ENCODE results near the gene MAP6.

MAP6 gene

GRCh38 chr11:75659836-75660235, 9.0 kb downstream of the MAP6 start:
- H3K4me3 ChIP-seq (ENCODE audit: severe bottlenecking) = no peak overlapping the region
- no peak overlapping the region for H3K27ac ChIP-seq (ENCODE audit: poor library complexity, severe bottlenecking)
- ATAC-seq (ENCODE audit: low read depth) (no peak), DNase-seq (ENCODE audit: low spot score) (no peak)
- H3K36me3 ChIP-seq (ENCODE audit: low read depth) = no peaks in the 10 kb centered on the region
- no peaks in the 10 kb centered on the region for H3K27me3 ChIP-seq (ENCODE audit: insufficient read depth, poor library complexity, severe bottlenecking)
- H3K4me1 ChIP-seq (ENCODE audit: insufficient read depth, poor library complexity, severe bottlenecking) = peaks cover 6% of the 10 kb centered on the region
- no peaks in the 10 kb centered on the region for H3K9me3 ChIP-seq (ENCODE audit: severe bottlenecking)
- TF ChIP-seq CTCF (IDR thresholded peaks at IDR 0.05; ENCODE audit: poor library complexity, severe bottlenecking) = no peak

GRCh38 chr11:75656044-75656727, 12.7 kb downstream of the MAP6 start:
- Histone ChIP-seq H3K36me3 (ENCODE audit: low read depth) (no peaks in the 10 kb centered on the region), H3K9me3 (ENCODE audit: severe bottlenecking) (no peaks in the 10 kb centered on the region), H3K27ac (ENCODE audit: poor library complexity, severe bottlenecking) (peak overlapping the region; percentile 85), H3K4me3 (ENCODE audit: severe bottlenecking) (no peak overlapping the region), H3K27me3 (ENCODE audit: insufficient read depth, poor library complexity, severe bottlenecking) (no peaks in the 10 kb centered on the region), H3K4me1 (ENCODE audit: insufficient read depth, poor library complexity, severe bottlenecking) (peaks cover 20% of the 10 kb centered on the region)
- no peak for DNase-seq (ENCODE audit: low spot score)
- TF ChIP-seq CTCF (IDR thresholded peaks at IDR 0.05; ENCODE audit: poor library complexity, severe bottlenecking) = no peak
- ATAC-seq (ENCODE audit: low read depth) = peak; percentile 46; the same call in 2 of the 3 replicates

GRCh38 chr11:75655605-75656004, 13.2 kb downstream of the MAP6 start:
- peak overlapping the region; percentile 85 for H3K27ac ChIP-seq (ENCODE audit: poor library complexity, severe bottlenecking)
- no peak for TF ChIP-seq CTCF (IDR thresholded peaks at IDR 0.05; ENCODE audit: poor library complexity, severe bottlenecking)
- no peaks in the 10 kb centered on the region for H3K9me3 ChIP-seq (ENCODE audit: severe bottlenecking)
- no peaks in the 10 kb centered on the region for H3K27me3 ChIP-seq (ENCODE audit: insufficient read depth, poor library complexity, severe bottlenecking)
- H3K36me3 ChIP-seq (ENCODE audit: low read depth) = no peaks in the 10 kb centered on the region
- DNase-seq (ENCODE audit: low spot score) = no peak
- no peak overlapping the region for H3K4me3 ChIP-seq (ENCODE audit: severe bottlenecking)
- ATAC-seq (ENCODE audit: low read depth) = no peak
- peaks cover 20% of the 10 kb centered on the region for H3K4me1 ChIP-seq (ENCODE audit: insufficient read depth, poor library complexity, severe bottlenecking)

GRCh38 chr11:75654314-75654713, 14.5 kb downstream of the MAP6 start:
- peak; percentile 95 for ATAC-seq (ENCODE audit: low read depth)
- peak overlapping the region; percentile 85 for H3K27ac ChIP-seq (ENCODE audit: poor library complexity, severe bottlenecking)
- no peaks in the 10 kb centered on the region for H3K27me3 ChIP-seq (ENCODE audit: insufficient read depth, poor library complexity, severe bottlenecking)
- DNase-seq (ENCODE audit: low spot score) = no peak
- no peaks in the 10 kb centered on the region for H3K36me3 ChIP-seq (ENCODE audit: low read depth)
- no peak overlapping the region for H3K4me3 ChIP-seq (ENCODE audit: severe bottlenecking)
- H3K4me1 ChIP-seq (ENCODE audit: insufficient read depth, poor library complexity, severe bottlenecking) = peaks cover 20% of the 10 kb centered on the region
- H3K9me3 ChIP-seq (ENCODE audit: severe bottlenecking) = no peaks in the 10 kb centered on the region
- no peak for TF ChIP-seq CTCF (IDR thresholded peaks at IDR 0.05; ENCODE audit: poor library complexity, severe bottlenecking)

- DNase-seq (ENCODE audit: low spot score) (no peak), ATAC-seq (ENCODE audit: low read depth) (no peak)
- Histone ChIP-seq H3K27me3 (ENCODE audit: insufficient read depth, poor library complexity, severe bottlenecking) (no peaks in the 10 kb centered on the region), H3K27ac (ENCODE audit: poor library complexity, severe bottlenecking) (peak overlapping the region; percentile 85), H3K4me3 (ENCODE audit: severe bottlenecking) (no peak overlapping the region), H3K36me3 (ENCODE audit: low read depth) (no peaks in the 10 kb centered on the region), H3K9me3 (ENCODE audit: severe bottlenecking) (no peaks in the 10 kb centered on the region), H3K4me1 (ENCODE audit: insufficient read depth, poor library complexity, severe bottlenecking) (peaks cover 20% of the 10 kb centered on the region)
- TF ChIP-seq CTCF (IDR thresholded peaks at IDR 0.05; ENCODE audit: poor library complexity, severe bottlenecking) = no peak
These were observed 15.3 kb downstream of the MAP6 start for GRCh38 chr11:75653532-75653931.
